ENCODE data around the gene LOXHD1.

LOXHD1 gene

DNA sequence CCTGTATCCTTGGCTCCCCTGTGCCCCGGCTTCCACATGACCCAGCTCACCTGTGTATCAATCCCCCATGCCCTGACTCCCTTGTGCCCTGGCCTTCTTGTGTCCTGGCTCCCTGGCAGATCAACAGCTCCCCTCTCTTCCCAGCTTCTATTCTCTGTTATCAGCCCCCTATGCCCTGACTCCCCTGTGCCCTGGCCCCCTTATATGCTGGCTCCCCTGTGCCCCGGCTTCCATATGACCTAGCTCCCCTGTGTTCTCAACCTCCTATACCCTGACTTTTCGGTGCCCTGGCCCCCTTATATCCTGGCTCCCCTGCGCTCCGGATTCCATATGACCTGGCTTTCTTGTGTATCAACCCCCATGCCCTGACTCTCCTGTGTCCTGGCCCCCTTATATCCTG is 209.2 kb downstream of the LOXHD1 start:
- Histone ChIP-seq H3K27ac (replicated peaks) (no peak overlapping the region), H3K4me3 (replicated peaks; ENCODE audit: insufficient read depth, low read length) (no peak overlapping the region), H3K27me3 (ENCODE audit: insufficient read depth, poor library complexity, severe bottlenecking) (no peaks in the 10 kb centered on the region)
- no peak for TF ChIP-seq POLR2AphosphoS5 (IDR thresholded peaks at IDR 0.05; ENCODE audit: low read depth)
- TF ChIP-seq GABPA (IDR thresholded peaks at IDR 0.05; ENCODE audit: low read depth) = no peak
- TF ChIP-seq, protein P1, sequence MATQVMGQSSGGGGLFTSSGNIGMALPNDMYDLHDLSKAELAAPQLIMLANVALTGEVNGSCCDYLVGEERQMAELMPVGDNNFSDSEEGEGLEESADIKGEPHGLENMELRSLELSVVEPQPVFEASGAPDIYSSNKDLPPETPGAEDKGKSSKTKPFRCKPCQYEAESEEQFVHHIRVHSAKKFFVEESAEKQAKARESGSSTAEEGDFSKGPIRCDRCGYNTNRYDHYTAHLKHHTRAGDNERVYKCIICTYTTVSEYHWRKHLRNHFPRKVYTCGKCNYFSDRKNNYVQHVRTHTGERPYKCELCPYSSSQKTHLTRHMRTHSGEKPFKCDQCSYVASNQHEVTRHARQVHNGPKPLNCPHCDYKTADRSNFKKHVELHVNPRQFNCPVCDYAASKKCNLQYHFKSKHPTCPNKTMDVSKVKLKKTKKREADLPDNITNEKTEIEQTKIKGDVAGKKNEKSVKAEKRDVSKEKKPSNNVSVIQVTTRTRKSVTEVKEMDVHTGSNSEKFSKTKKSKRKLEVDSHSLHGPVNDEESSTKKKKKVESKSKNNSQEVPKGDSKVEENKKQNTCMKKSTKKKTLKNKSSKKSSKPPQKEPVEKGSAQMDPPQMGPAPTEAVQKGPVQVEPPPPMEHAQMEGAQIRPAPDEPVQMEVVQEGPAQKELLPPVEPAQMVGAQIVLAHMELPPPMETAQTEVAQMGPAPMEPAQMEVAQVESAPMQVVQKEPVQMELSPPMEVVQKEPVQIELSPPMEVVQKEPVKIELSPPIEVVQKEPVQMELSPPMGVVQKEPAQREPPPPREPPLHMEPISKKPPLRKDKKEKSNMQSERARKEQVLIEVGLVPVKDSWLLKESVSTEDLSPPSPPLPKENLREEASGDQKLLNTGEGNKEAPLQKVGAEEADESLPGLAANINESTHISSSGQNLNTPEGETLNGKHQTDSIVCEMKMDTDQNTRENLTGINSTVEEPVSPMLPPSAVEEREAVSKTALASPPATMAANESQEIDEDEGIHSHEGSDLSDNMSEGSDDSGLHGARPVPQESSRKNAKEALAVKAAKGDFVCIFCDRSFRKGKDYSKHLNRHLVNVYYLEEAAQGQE (IDR thresholded peaks at IDR 0.05; ENCODE audit: insufficient replicate concordance, low read depth) = no peak
- TF ChIP-seq, protein P2, sequence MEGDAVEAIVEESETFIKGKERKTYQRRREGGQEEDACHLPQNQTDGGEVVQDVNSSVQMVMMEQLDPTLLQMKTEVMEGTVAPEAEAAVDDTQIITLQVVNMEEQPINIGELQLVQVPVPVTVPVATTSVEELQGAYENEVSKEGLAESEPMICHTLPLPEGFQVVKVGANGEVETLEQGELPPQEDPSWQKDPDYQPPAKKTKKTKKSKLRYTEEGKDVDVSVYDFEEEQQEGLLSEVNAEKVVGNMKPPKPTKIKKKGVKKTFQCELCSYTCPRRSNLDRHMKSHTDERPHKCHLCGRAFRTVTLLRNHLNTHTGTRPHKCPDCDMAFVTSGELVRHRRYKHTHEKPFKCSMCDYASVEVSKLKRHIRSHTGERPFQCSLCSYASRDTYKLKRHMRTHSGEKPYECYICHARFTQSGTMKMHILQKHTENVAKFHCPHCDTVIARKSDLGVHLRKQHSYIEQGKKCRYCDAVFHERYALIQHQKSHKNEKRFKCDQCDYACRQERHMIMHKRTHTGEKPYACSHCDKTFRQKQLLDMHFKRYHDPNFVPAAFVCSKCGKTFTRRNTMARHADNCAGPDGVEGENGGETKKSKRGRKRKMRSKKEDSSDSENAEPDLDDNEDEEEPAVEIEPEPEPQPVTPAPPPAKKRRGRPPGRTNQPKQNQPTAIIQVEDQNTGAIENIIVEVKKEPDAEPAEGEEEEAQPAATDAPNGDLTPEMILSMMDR (IDR thresholded peaks at IDR 0.05; ENCODE audit: insufficient read depth, low read length) = no peak
- TF ChIP-seq SPI1 (IDR thresholded peaks at IDR 0.05; ENCODE audit: borderline replicate concordance, low read depth) = no peak
- DNase-seq (ENCODE audit: low read depth in 1 of 2, low spot score in 1 of 2) = no peak

DNA sequence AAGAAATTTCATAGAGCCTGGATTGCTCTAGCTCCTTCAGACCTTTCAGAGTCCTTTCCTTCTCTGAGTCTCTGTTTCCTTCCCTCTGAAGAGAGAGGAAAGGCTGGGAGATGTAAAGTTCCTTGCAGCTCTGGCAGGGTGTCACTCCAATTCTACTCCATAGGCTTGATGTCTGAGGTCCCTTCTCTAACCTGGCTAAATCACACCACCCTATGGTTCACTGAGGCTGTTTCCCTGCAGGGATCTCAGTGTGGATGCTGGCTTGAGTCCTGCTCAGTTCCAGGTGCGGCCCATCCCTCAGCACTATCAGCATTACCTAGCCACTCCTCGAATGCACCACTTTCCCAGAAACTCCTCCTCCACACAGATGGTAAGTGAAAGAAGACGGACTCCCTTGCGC is 209.7 kb downstream of the LOXHD1 start:
- TF ChIP-seq GABPA (IDR thresholded peaks at IDR 0.05; ENCODE audit: low read depth) (no peak), POLR2AphosphoS5 (IDR thresholded peaks at IDR 0.05; ENCODE audit: low read depth) (no peak), SPI1 (IDR thresholded peaks at IDR 0.05; ENCODE audit: borderline replicate concordance, low read depth) (no peak)
- TF ChIP-seq, protein P2 (IDR thresholded peaks at IDR 0.05; ENCODE audit: insufficient read depth, low read length) = no peak
- TF ChIP-seq, protein P1 (IDR thresholded peaks at IDR 0.05; ENCODE audit: insufficient replicate concordance, low read depth) = no peak
- DNase-seq (ENCODE audit: low read depth in 1 of 2, low spot score in 1 of 2) = no peak
- H3K27ac ChIP-seq (replicated peaks) = no peak overlapping the region
- H3K4me3 ChIP-seq (replicated peaks; ENCODE audit: insufficient read depth, low read length) = no peak overlapping the region
- no peaks in the 10 kb centered on the region for H3K27me3 ChIP-seq (ENCODE audit: insufficient read depth, poor library complexity, severe bottlenecking)

DNA sequence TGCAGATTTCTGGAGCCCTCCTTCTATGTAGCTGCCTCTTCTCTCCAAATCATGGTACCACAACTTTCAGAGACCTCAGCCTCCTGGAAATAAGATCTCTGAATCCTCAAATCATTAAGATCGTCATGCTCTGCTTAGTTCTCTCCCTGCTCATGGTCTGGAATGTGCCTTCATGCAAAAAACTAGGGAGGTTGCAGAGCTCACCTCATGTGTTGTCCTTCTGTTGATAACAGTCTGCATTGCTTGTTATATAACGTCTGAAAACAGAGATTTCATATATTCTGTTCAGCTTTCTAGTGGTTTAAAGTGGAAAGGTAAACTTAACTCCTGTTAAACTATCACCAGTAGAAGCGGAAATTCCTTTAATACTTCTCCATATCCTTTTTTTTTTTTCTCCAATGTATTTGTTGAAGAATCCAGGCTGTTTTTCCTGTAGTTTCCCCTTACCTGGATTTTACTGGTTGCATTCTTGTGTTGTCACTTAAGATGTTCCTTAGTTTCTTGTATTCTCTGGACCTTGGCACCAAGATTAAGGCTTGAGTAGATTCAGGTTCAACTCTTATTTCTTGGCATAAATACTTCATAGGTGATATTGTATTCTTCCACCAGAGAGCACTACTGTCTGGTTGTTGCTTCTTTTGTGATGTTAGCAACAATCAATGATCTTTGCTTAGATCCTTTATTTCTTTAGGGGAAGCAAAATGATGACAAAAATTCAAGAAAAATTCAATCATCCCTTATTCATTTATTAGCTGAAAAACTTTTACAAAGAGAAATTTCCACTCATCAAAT is 211.3 kb downstream of the LOXHD1 start:
- H3K27me3 ChIP-seq (ENCODE audit: insufficient read depth, poor library complexity, severe bottlenecking) = no peaks in the 10 kb centered on the region
- DNase-seq (ENCODE audit: low read depth in 1 of 2, low spot score in 1 of 2) = no peak
- TF ChIP-seq, protein P2 (IDR thresholded peaks at IDR 0.05; ENCODE audit: insufficient read depth, low read length) = no peak
- TF ChIP-seq GABPA (IDR thresholded peaks at IDR 0.05; ENCODE audit: low read depth) = no peak
- TF ChIP-seq SPI1 (IDR thresholded peaks at IDR 0.05; ENCODE audit: borderline replicate concordance, low read depth) = no peak
- no peak for TF ChIP-seq POLR2AphosphoS5 (IDR thresholded peaks at IDR 0.05; ENCODE audit: low read depth)
- TF ChIP-seq, protein P1 (IDR thresholded peaks at IDR 0.05; ENCODE audit: insufficient replicate concordance, low read depth) = no peak

More for the DNA sequence above, 211.3 kb downstream of the LOXHD1 start:
- no peak overlapping the region for H3K27ac ChIP-seq (replicated peaks)
- no peak overlapping the region for H3K4me3 ChIP-seq (replicated peaks; ENCODE audit: insufficient read depth, low read length)
